SKM-1 treated with dmso at 0.1 percent for 144 hours (cell line): ENCODE data around the gene KRTAP4-1.
"Not testable (repeated sequence)": the region's sequence is repeated elsewhere in the genome, so short reads cannot be mapped to it uniquely, and the experiment has no call there.

Experiments
- DNase-seq: peaks from one replicate; lab custom pipeline; 2025; ENCODE audit not compliant: unreplicated experiment; lab: John Stamatoyannopoulos, UW

Gene KRTAP4-1

DNA sequence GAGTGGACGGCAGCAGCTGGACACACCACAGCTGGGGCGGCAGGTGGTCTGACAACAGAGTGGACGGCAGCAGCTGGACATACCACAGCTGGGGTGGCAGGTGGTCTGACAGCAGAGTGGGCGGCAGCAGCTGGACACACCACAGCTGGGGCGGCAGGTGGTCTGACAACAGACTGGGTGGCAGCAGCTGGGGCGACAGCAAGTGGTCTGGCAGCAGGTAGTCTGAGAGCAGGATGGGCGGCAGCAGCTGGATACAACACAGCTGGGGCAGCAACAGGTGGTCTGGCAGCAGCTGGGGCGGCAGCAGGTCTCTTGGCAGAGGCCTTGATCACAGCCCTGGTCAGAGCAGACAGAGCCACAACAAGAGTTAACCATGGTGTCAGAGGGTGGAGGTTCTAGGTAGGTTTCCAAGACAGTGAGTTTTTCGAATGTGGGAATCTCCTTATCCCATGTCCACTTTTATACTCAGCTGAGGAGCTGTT lies at the start of gene KRTAP4-1:
Gene KRTAP4-1 (minus strand): TSS at position 432 of the 482 bp plus-strand sequence. CDS start 57 bp downstream, at position 375.
- no peak for DNase-seq

DNA sequence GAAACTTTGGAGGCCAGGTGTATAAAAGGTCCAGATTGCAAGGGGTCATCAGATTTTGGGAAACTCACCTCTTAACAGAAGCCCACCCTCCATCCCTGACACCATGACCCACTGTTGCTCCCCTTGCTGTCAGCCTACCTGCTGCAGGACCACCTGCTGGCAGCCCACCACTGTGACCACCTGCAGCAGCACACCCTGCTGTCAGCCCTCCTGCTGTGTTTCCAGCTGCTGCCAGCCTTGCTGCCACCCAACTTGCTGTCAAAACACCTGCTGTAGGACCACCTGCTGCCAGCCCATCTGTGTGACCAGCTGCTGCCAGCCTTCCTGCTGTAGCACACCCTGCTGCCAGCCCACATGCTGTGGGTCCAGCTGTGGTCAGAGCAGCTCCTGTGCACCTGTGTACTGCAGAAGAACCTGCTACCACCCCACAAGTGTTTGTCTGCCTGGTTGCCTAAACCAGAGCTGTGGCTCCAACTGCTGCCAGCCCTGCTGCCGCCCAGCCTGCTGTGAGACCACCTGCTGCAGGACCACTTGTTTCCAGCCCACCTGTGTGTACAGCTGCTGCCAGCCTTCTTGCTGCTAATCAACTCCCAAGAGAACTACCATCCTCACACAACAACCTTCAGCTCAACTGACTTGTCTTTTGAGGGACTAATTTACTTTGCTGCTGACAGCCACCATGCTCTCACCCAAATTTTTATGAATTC lies 47.8 kb upstream of the KRTAP4-1 start, which contains the start of gene KRTAP9-3:
Gene KRTAP9-3 (plus strand): TSS at position 51 of the 707 bp plus-strand sequence. CDS start 53 bp downstream, at position 104.
- not testable (repeated sequence) for DNase-seq

DNA sequence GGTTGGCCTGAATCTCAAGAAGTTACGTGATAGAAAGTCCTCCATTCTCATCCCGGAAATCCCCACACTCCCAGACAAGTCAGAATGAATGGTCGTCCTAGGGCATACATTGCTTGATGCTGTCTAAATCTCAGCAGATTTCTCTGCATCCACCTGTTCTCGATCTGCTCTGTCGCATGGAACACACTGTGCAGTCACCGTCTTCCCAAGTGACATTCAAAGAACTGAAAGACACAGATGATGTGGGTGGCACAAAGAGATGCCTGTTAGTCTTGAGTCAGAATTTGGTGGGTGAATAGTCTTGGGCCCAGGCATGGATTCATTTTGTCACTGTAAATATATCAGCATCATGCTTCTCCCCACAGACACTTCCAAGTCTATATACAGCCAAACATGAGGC lies 47.0 kb upstream of the KRTAP4-1 start:
- DNase-seq = no peak

DNA sequence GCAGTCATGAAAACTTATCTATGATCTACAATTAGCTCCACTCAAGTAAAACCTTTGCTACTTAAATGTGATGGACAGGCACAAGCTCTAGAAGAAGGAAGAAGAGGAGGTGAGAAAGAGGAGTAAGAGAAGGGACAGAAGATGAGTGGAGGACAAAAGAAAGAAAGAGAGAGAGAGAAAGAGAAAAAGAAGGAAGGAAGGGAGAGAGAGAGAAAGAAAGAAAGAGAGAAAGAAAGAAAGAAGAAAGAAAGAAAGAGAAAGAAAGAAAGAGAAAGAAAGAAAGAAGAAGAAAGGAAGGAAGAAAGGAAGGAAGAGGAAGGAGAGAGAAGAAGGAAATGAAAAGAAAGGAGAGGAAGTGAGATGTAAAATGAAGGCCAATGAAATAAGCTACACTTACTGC lies 45.4 kb upstream of the KRTAP4-1 start:
- DNase-seq = no peak

DNA sequence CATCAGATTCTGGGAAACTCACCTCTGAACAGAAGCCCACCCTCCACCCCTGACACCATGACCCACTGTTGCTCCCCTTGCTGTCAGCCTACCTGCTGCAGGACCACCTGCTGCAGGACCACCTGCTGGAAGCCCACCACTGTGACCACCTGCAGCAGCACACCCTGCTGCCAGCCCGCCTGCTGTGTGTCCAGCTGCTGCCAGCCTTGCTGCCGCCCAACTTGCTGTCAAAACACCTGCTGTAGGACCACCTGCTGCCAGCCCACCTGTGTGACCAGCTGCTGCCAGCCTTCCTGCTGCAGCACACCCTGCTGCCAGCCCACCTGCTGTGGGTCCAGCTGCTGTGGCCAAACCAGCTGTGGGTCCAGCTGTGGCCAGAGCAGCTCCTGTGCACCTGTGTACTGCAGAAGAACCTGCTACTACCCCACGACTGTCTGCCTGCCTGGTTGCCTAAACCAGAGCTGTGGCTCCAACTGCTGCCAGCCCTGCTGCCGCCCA lies 41.9 kb upstream of the KRTAP4-1 start, which contains the start of gene KRTAP9-2:
Gene KRTAP9-2 (plus strand): TSS at position 51 of the 498 bp plus-strand sequence. CDS start 7 bp downstream, at position 58.
- not testable (repeated sequence) for DNase-seq

DNA sequence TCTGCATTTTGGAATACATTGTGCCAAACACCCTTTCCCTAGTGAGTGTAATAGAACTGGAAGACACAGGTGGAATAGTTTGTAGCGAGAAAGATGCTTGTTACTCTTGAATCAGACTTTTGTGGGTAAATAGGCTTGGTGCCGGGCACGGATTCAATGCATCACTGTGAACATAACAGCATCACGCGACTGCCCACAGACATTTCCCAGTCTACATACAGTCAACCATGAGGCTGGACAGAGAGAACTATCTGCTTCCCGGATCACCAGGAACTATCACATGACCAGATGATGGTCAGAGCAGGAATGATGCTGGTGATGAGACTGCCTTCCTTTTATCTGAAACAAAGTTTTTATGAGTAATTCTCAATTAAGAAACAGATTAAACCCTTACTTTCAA lies 41.3 kb upstream of the KRTAP4-1 start:
- DNase-seq = no peak

DNA sequence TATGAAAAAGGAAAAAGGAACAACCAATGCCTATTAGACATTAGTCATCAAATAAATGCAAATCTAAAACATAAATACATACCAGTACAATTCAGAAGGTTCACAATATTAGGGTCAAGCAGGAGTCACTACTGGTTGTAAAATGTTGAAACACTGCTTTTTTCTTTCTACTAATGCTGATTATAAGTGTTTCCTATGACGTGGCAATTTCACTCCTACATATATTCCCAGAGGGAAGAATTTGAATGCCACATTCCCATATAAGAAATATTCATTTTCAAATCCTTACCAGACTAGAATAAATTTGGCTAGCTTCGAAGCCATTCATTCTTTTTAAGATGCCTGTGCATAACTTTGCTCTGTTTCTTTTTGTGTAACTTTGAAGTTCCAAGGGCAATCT lies 39.1 kb upstream of the KRTAP4-1 start:
- DNase-seq = no peak

DNA sequence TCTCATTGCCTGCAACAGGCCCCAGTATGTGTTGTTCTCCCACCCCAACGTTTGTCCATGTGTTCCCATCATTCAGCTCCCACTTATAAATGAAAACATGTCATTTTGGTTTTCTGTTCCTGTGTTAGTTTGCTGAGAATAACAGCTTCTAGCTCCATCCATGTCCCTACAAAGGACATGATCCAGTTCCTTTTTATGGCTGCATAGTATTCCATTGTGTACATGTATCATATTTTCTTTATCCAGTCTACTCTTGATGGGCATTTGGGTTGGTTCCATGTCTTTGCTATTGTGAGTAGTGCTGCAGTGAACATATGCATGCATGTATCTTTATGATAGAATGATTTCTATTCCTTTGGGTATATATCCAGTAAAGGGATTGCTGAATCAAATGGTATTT lies 31.0 kb upstream of the KRTAP4-1 start:
- no peak for DNase-seq

DNA sequence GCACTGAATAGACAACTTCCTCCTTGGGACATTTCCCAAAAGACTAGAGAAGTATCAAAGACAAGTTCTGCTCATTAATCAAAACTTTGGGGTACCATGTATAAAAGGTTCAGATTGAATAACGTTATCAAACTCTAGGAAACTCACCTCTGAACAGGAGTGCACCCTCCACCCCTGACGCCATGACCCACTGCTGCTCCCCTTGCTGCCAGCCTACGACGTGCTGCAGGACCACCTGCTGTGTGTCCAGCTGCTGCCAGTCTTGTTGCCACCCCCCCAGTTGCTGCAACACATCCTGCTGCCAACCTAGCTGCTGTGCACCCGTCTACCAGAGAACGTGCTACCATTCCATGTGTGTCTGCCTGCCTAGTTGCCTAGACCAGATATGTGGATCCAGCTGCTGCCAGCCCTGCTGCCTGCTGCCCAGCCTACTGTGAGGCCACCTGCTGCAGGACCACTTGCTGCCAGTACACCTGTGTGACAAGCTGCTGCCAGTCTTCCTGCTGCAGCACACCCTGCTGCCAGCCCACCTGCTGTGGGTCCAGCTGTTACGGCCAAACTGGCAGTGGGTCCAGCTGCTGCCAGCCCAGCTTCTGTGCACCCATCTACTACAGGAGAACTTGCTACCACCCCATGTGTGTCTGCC lies 27.9 kb upstream of the KRTAP4-1 start:
- no peak for DNase-seq

DNA sequence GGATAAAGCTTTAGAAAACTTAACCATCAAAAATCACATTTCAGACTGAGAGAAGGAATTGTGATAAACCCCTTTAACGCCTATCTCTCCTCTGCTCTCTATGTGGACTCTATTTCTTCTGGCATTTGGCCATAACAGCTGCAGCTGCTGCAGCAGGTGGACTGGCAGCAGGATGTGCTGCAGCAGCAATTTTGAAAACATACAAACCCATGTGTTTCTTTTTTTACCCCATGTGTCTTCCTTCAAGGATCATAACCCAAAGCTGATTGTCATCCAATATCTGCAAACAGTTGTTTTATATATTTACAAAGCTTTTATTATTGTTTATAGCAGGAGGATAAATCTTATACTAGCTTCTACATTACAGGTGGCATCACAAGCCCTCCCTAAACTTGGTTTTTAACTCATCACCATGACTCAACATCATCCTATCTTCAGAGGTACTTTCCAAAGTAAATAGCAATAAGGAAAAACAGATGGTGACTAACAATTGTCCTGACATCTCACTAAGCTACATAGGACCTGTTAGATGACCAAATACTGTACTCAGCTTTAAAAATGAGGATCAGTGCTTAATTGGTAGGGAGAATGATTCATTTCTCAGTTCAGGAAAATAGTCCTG lies 27.2 kb upstream of the KRTAP4-1 start:
- DNase-seq = no peak

DNA sequence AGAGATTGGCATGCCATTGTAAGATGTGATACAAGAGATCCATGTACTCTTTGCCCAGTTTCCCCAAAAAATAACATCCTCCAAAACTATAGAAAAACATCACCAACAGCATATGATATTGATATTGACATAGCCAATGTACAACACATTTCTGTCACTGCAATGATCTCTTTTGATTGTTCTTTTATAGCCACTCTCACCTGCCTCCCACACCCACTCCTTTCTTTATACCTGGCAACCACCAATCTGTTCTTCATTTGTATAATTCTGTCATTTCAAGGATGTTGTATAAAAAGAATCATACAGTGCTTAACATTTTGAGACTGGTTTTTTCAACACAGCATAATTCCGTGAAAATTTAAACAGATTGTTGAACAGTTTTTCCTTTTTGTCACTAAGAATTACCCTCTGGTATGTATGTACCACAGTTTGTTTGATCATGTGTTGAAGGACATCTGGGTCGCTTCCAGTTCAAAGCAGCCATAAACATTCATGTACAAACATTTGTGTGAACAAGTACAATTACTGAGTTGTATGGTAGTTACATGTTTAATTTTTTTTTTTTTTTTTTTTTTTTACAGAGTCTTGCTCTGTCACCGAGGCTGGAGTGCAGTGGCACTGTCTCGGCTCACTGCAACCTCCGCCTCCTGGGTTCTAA lies 14.8 kb upstream of the KRTAP4-1 start:
- DNase-seq = no peak

DNA sequence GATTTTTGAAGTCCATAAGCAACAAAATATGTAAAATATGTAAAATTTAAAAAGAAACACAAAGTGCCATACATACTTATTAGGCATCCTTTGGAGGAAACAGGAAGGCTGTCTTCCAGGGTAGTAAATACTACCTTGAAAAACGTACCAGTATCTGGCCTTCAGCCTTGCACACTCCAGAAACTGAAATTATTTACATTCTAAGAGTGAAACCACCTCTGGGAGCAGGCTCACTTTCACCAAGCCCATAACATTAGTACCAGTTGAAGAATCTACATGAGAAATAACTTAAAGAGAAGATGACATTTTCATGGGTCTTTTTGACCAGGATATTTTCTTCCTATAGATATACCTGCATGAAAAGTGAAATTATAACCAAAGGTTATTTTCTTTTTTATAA lies 11.4 kb upstream of the KRTAP4-1 start:
- DNase-seq = no peak

DNA sequence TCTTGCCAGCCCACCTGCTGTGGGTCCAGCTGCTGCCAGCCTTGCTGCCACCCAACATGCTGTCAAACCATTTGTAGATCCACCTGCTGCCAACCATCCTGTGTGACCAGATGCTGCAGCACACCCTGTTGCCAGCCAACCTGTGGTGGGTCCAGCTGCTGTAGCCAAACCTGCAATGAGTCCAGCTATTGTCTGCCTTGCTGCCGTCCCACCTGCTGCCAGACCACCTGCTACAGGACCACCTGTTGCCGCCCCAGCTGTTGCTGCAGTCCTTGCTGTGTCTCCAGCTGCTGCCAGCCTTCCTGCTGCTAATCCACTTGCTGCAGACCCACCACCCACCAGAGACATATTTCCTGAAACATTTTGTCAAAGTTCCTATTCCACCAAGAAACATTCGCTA lies 5.6 kb upstream of the KRTAP4-1 start:
- DNase-seq = no peak

DNA sequence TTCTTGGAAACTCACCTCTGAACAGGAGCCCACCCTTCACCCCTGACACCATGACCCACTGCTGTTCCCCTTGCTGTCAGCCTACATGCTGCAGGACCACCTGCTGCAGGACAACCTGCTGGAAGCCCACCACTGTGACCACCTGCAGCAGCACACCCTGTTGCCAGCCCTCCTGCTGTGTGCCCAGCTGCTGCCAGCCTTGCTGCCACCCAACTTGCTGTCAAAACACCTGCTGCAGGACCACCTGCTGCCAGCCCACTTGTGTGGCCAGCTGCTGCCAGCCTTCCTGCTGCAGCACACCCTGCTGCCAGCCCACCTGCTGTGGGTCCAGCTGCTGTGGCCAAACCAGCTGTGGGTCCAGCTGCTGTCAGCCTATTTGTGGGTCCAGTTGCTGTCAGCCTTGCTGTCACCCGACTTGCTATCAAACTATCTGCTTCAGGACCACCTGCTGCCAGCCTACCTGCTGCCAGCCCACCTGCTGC lies 5.2 kb upstream of the KRTAP4-1 start, which contains the start of gene KRTAP9-1:
Gene KRTAP9-1 (plus strand): TSS at position 51 of the 482 bp plus-strand sequence. CDS start 0 bp downstream, at position 51.
- DNase-seq = not testable (repeated sequence)

DNA sequence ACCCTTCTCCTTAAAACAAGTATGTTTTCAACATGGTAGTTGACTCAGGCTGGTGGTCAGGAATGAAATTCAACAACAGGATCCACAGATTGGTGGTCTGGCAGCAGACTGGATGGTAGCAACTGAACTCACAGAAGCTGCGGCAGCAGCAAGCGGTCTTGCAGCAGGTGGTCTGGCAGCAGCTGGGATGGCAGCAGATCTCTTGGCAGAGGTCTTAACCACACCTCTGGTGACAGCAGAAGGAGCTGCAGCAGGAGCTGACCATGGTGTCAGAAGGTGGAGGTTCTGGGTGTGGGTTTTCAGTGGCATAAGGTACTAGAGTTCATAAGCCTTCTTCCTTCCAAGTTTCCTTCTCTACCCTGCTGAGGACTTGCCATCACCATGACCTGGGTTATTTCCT lies 2.2 kb upstream of the KRTAP4-1 start:
- DNase-seq = no peak

DNA sequence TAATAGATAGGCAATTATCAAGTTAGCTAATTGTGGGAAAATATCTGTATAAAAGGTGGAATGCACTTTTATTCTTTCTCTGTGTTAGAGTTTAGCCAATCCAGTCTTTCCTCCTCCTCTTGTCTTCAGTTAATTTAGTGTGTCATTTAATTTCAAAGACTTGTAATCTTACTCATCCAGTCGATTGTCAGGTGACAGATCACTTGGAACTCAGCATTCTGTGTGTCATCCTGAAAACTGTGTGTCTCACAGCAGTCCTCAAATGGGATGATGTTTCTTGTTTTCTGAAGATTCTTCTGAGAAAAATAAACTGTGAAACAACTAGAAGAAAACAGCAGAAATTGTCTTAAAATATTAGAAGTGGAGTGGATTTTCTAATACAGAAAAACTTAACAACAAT lies 290 bp upstream of the KRTAP4-1 start:
- DNase-seq = no peak

DNA sequence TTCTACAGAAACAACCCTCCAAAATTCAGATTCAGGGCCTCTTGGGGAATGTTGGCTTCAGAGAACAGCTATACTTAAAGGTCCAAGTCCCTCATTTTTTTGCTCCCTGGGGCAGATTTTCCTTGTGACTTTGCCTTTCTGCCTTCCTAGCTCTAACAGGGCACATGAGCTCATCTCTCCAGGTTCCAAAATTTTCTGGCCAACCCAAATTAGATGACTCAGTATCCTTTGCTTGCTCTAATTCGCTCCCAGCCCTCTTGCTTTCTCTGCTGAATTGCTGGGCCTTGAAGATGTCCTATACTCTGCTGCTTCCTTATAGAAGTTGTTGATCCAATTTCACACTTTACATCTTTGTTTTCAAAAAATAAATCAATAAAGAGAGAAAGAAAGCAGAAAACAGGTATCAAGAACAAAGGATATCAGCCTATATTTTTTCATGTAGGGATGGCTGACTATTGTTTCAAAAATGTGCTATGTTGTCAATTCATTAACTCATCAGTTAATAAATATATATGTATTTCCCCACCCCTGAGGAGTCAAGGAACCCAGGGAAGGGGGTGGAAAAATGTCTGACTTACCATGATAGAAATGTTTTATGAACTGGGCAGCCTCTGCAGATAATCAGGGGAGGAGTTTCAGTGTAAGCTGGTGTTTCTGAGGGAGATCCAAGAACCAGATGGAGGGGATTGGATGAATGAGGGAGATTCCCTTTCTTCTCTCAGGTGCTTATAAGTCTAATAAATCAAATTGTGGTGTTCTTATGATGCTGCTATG lies 5.7 kb downstream of the KRTAP4-1 start:
- no peak for DNase-seq

DNA sequence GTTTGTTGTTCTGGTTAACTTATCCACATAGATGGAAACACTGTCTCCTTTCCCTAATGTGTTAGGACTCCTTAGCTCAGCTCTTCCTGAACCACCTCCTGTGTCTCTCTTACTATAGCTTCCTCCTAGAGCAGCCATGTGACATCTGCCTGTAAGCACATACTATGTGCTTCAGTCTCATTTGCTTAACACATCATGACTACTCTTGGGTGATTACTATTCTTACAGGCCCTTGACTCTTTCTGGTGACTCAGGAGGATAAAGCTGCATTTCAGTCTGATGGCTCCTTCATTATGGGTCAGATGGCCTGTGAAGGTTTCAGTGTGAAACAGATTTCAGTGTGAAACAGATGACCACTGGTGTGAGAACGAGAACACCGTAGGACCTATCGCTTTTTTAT lies 6.4 kb downstream of the KRTAP4-1 start:
- DNase-seq = no peak

DNA sequence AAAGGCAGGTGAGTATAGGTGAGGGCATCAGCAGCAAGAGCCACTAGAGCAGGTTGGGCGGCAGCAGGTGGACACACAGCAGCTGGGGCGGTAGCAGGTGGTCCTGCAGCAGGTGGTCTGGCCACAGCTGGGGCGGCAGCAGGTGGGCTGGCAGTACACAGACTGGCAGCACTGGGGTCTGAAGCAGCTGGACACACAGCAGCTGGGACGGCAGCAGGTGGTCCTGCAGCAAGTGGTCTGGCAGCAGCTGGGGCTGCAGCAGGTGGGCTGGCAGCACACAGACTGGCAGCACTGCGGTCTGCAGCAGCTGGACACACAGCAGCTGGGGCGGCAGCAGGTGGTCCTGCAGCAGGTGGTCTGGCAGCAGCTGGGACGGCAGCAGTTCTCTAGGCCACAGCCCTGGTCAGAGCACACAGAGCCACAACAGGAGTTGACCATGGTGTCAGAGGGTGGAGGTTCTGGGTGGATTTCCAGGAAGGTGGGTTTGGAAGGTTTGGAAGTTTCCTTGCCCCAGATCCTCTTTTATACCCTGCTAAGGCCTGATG lies 6.9 kb downstream of the KRTAP4-1 start, which contains the start of gene KRTAP4-2:
Gene KRTAP4-2 (minus strand): TSS at position 495 of the 545 bp plus-strand sequence. CDS start 57 bp downstream, at position 438.
- DNase-seq = no peak
